GM19193 (cell line): Measurements from ENCODE around the gene TBC1D14.
A peak's percentile ranks its signal among the peaks of the same experiment; 100 is the strongest.

Source experiments
- POLR2A ChIP-seq: IDR thresholded peaks from 4 replicates; pipeline ENCODE4 v1.6.1; 2011; ENCODE audit not compliant: insufficient read depth, insufficient read length; ENCODE audit errors: extremely low read depth

The TBC1D14 gene

DNA sequence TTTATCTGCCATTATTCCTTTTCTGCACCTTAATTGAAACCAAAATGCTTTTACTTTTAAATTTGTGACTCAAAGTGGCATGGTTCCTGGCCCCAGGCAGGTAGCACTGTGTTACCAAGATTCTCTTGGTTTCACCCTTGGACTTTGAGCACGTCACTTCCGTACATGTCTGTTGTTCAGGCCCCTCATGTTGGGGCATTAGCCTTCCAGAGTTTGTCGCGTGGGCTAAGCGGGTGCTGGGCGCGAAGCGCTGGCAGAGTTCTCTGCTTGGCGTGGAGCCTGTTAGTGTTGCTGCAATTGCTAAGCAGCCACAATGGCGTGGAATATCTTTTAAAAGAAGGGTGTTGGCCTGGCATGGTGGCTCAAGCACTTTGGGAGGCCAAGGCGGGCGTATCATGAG, 119.6 kb downstream of the TBC1D14 start:
- TF ChIP-seq POLR2A = no peak

DNA sequence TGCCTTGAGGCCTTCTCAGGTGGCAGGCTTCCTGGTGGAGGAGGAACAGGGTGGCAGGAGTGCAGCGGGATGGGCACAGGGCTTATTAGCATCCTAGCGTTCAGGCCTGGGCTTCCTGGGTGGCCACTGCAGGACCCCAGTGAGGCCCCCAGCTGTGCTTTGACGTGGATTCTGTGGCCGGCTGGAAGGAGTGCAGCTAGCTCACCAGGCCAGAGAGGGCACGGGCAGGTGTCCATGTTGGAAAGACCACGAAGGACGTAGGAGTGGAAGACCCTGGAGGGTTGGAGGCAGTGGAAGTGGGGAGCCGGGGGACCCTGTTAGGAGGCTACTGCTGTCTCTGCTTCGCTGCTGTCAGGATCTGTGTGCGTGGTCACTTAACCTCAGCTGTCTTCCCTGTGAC, 120.3 kb downstream of the TBC1D14 start:
- no peak for TF ChIP-seq POLR2A

DNA sequence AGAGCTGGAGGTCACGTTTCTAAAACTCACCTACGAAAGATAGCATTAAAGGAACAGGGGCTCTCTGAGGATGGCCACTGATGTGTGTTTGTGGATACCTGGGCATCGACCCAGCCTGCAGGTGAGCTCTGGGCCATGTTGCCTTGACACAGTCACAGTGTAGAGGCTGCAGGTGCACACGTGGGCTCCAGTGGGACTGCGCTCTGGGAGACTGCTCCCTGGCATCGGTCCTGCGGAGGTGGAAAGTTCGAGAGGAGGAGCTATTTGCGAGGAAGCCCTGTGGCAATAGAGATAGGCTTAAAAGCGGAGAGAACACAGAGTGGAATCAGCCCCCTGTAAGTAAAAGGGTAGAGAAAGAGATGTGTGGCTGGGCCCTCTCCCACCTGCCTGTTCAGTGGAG, 121.2 kb downstream of the TBC1D14 start:
- no peak for TF ChIP-seq POLR2A

GRCh38 chr4:7031558-7032449, 122.2 kb downstream of the TBC1D14 start:
- TF ChIP-seq POLR2A = no peak

DNA sequence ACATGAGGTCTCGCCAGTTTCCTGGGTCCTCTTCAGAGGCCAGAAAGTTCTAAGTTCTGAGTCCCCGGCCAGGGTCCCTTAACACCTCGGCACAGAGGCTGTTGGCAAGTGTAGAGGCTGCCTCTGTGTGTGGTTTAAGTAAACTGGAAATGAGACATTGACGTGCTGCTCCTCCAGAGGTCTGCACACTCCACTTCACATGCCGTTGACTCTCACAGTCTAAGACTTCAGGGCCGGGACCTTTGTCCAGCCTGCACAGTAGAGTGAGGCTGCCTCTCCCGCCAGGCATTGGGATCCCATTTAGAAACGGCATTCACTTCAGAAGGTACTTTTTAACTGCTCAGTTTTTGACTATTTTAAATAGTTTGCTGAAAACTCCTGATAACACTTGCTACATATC, 123.0 kb downstream of the TBC1D14 start:
- no peak for TF ChIP-seq POLR2A

- no peak for TF ChIP-seq POLR2A
Observed at GRCh38 chr4:7034262-7035081, 124.8 kb downstream of the TBC1D14 start.

GRCh38 chr4:7037425-7037824, 127.8 kb downstream of the TBC1D14 start:
- TF ChIP-seq POLR2A = no peak

- no peak for TF ChIP-seq POLR2A
Observed at GRCh38 chr4:7040765-7041164, 131.1 kb downstream of the TBC1D14 start.

DNA sequence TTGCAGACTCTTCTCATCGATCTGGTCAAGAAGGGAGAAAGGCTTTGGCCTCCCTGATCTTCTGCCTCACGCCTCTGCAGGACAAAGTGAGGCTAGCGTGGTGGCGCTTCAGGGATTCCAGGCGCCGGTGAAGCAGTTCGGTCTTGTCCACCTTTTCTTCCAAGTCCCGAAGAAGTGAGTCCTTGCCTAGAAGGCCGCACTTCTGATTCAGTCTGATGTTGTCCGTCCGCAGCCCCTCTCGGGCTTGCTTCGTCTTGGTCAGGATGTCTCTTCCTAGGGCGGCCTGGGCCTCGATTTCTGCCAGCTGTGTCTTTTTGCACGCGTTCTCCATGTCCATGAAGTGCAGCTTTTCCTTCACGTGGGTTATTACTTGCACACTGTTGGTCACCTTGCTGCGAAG, 131.6 kb downstream of the TBC1D14 start:
- TF ChIP-seq POLR2A = no peak

GRCh38 chr4:7041801-7042502, 132.3 kb downstream of the TBC1D14 start:
- TF ChIP-seq POLR2A = no peak

GRCh38 chr4:7042503-7043283, 133.1 kb downstream of the TBC1D14 start:
- no peak for TF ChIP-seq POLR2A

GRCh38 chr4:7043284-7044136, 133.9 kb downstream of the TBC1D14 start, which contains the start of gene TADA2B:
Gene TADA2B (plus strand): TSS chr4:7043372. CDS start chr4:7043580, 208 bp downstream.
- peak; percentile 47 for TF ChIP-seq POLR2A

- no peak for TF ChIP-seq POLR2A
Observed at GRCh38 chr4:7044137-7044930, 134.7 kb downstream of the TBC1D14 start.
